HS-27A (cell line): Measurements from ENCODE around the gene MAPKAPK5.
"Not testable (repeated sequence)": the region's sequence is repeated elsewhere in the genome, so short reads cannot be mapped to it uniquely, and the experiment has no call there.

ENCODE experiments used
- DNase-seq: peaks from one replicate; pipeline ENCODE4 v3.0.0-alpha.2; 2012; ENCODE audit warnings: low read depth, missing footprints

MAPKAPK5 gene

GRCh38 chr12:111886662-111887545 lies 44.9 kb downstream of the MAPKAPK5 start:
- no peak for DNase-seq

- DNase-seq = no peak
Measured at GRCh38 chr12:111887926-111888745, 46.1 kb downstream of the MAPKAPK5 start.

- no peak for DNase-seq
Measured at GRCh38 chr12:111893287-111893686, 51.3 kb downstream of the MAPKAPK5 start.

- DNase-seq = no peak
Measured at GRCh38 chr12:111894556-111894955, 52.5 kb downstream of the MAPKAPK5 start.

- DNase-seq = no peak
Measured at GRCh38 chr12:111901182-111901581, 59.2 kb downstream of the MAPKAPK5 start.

- DNase-seq = no peak
Measured at GRCh38 chr12:111904446-111904975, 62.5 kb downstream of the MAPKAPK5 start.

- DNase-seq = no peak
Measured at GRCh38 chr12:111905502-111905901, 63.5 kb downstream of the MAPKAPK5 start.

GRCh38 chr12:111907740-111908139 lies 65.7 kb downstream of the MAPKAPK5 start:
- no peak for DNase-seq

- no peak for DNase-seq
Measured at GRCh38 chr12:111925171-111925570, 83.1 kb downstream of the MAPKAPK5 start.

- DNase-seq = no peak
Measured at GRCh38 chr12:111926631-111927030, 84.6 kb downstream of the MAPKAPK5 start.

- no peak for DNase-seq
Measured at GRCh38 chr12:111927346-111927745, 85.3 kb downstream of the MAPKAPK5 start.

- no peak for DNase-seq
Measured at GRCh38 chr12:111932241-111932640, 90.2 kb downstream of the MAPKAPK5 start.

- no peak for DNase-seq
Measured at GRCh38 chr12:111936869-111937268, 94.8 kb downstream of the MAPKAPK5 start.

- no peak for DNase-seq
Measured at GRCh38 chr12:111937429-111937828, 95.4 kb downstream of the MAPKAPK5 start.

- peak; percentile 41 for DNase-seq
Measured at GRCh38 chr12:111942557-111942956, 100.5 kb downstream of the MAPKAPK5 start.

- DNase-seq = no peak
Measured at GRCh38 chr12:111943929-111944328, 101.9 kb downstream of the MAPKAPK5 start.

- not testable (repeated sequence) for DNase-seq
Measured at GRCh38 chr12:111950961-111951676, 109.1 kb downstream of the MAPKAPK5 start.
